Upper lobe of right lung (tissue), 1 donor: ENCODE measurements around the gene DAND5. TPM values are rescaled to one million over a fixed set of nuclear protein-coding genes. Genes with fewer than 3 reads are reported as not detected.

ENCODE experiments used
- ATAC-seq: fragments of 200-7000 bp; cut with Tn5 transposase; one replicate; pipeline ENCODE4 v1.9.1; 2020; ENCODE audit warnings: mild to moderate bottlenecking, moderate library complexity
- DNase-seq: peaks from one replicate; pipeline ENCODE4 v3.0.0-alpha.2; 2020
- H3K27ac ChIP-seq: fragments of 200-600 bp; one replicate; pipeline ENCODE4 v1.8.0; 2022
- H3K27me3 ChIP-seq: fragments of 200-600 bp; one replicate; pipeline ENCODE4 v1.8.0; 2022; ENCODE audit warnings: mild to moderate bottlenecking
- H3K36me3 ChIP-seq: fragments of 200-600 bp; one replicate; pipeline ENCODE4 v1.8.0; 2022
- H3K4me1 ChIP-seq: fragments of 200-600 bp; one replicate; pipeline ENCODE4 v1.8.0; 2022
- H3K4me3 ChIP-seq: fragments of 200-600 bp; one replicate; pipeline ENCODE4 v1.8.0; 2022; ENCODE audit warnings: mild to moderate bottlenecking
- H3K9me3 ChIP-seq: fragments of 200-600 bp; one replicate; pipeline ENCODE4 v1.8.0; 2022
- intact Hi-C: fragments of 100-400 bp; cut with DNase I; formaldehyde crosslinking; loops from one replicate; pipeline ENCODE4 v1.11.0; 2022
- total RNA-seq: library from RNA; stranded (reverse); fragmentation: NEBNext Ultra II Directional; extraction: Animal tissue kit (Norgen Biotek cat#: 25700); gene quantifications from one replicate; pipeline ENCODE4 v1.2.1, GENCODE V29; 2021
- TF ChIP-seq, protein P1 (sequence below): fragments of 200-600 bp; IDR thresholded peaks from one replicate; pipeline ENCODE4 v1.8.0; 2022; ENCODE audit warnings: antibody characterized with exemption
- donor health status: DM: no; HTN: yes; CAD: no; lungs with severe emphysema.

DAND5 gene
- total RNA-seq, 1 donor from 2014 or later, result not detected

DNA sequence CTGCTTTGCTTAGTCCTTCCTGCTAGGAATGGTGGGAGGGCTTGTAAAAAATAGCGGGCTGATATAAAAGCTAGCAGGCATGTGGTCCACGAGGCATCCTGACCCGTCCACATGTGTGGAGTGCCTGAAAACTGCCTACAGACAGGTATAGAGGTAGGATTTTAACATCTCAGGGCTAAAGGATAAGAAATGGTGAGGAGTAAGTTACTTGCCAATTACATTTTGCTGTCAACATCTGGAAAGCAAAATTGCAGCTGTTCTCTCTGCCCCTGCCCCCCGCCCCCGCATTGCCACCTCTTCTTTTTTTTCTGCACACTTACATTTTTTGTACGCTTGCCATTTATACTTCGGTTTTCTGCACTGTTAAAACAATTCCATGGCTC lies 46.9 kb downstream of the DAND5 start:
- intact Hi-C loops, result no loop called here
- TF ChIP-seq, protein P1, sequence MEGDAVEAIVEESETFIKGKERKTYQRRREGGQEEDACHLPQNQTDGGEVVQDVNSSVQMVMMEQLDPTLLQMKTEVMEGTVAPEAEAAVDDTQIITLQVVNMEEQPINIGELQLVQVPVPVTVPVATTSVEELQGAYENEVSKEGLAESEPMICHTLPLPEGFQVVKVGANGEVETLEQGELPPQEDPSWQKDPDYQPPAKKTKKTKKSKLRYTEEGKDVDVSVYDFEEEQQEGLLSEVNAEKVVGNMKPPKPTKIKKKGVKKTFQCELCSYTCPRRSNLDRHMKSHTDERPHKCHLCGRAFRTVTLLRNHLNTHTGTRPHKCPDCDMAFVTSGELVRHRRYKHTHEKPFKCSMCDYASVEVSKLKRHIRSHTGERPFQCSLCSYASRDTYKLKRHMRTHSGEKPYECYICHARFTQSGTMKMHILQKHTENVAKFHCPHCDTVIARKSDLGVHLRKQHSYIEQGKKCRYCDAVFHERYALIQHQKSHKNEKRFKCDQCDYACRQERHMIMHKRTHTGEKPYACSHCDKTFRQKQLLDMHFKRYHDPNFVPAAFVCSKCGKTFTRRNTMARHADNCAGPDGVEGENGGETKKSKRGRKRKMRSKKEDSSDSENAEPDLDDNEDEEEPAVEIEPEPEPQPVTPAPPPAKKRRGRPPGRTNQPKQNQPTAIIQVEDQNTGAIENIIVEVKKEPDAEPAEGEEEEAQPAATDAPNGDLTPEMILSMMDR, result no peak
- no peaks in the 10 kb centered on the region for H3K9me3 ChIP-seq

DNA sequence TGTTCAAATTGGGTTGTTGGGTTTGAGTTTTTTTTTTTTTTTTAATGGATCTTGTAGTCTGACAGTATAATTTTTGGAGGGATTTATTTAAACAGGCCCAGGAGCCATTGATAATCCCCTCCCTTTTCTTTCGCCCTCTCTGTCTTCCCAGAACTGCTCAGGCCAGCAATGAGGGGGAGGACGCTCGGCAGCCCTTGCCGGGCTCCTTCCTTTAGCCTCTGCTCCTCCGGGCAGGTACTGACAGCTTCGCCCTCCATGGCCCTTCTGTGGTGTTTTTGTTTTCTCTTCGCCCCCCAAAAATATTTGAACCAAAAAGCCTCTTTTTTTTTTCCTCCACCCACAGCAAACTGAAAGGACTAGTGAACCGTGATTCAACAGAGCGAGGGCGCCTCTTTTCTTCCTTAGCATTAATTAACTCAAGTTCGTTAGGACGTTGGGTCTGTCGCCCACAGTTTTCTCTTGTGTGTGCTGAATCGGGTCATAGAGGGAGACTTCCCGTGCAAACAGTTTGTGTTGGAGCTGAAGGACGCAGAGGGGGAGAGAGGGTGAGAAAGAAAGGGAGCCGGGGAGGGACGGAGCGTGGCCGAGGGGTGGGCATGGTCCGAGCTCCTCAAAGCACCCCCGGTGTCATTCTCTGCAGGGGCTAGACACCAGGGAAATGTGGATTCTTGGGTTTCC lies 47.4 kb downstream of the DAND5 start:
- H3K9me3 ChIP-seq, result no peaks in the 10 kb centered on the region

More for the DNA sequence above, 46.9 kb downstream of the DAND5 start:
- Histone ChIP-seq H3K27me3 (no peaks in the 10 kb centered on the region), H3K27ac (peak overlapping the region; percentile 91), H3K4me3 (peak overlapping the region; percentile 21), H3K4me1 (peaks cover 69% of the 10 kb centered on the region), H3K36me3 (no peaks in the 10 kb centered on the region)
- no peak for DNase-seq
- ATAC-seq, result no peak

GRCh38 chr19:13017306-13018034 lies 48.1 kb downstream of the DAND5 start:
- intact Hi-C loops, result no loop called here

More for the DNA sequence above, 47.4 kb downstream of the DAND5 start:
- DNase-seq, result no peak
- Histone ChIP-seq H3K4me3 (peak overlapping the region; percentile 21), H3K27me3 (no peaks in the 10 kb centered on the region), H3K36me3 (no peaks in the 10 kb centered on the region), H3K27ac (peak overlapping the region; percentile 91), H3K4me1 (peaks cover 74% of the 10 kb centered on the region)
- intact Hi-C loops, result no loop called here
- no peak for ATAC-seq
- TF ChIP-seq, protein P1, result no peak

GRCh38 chr19:13018035-13018914 lies 48.9 kb downstream of the DAND5 start:
- ATAC-seq (peak; percentile 4), DNase-seq (peak; percentile 85)
- Histone ChIP-seq H3K4me3 (peak overlapping the region; percentile 12), H3K27me3 (no peaks in the 10 kb centered on the region), H3K27ac (peak overlapping the region; percentile 91), H3K9me3 (no peaks in the 10 kb centered on the region), H3K36me3 (no peaks in the 10 kb centered on the region), H3K4me1 (peaks cover 68% of the 10 kb centered on the region)
- TF ChIP-seq, protein P1, result no peak
- intact Hi-C loops, result no loop called here

More at GRCh38 chr19:13017306-13018034, 48.1 kb downstream of the DAND5 start:
- H3K27ac ChIP-seq, result peak overlapping the region; percentile 91
- no peaks in the 10 kb centered on the region for H3K36me3 ChIP-seq
- H3K4me1 ChIP-seq, result peaks cover 74% of the 10 kb centered on the region
- no peaks in the 10 kb centered on the region for H3K27me3 ChIP-seq
- DNase-seq, result no peak
- peak overlapping the region; percentile 21 for H3K4me3 ChIP-seq
- no peaks in the 10 kb centered on the region for H3K9me3 ChIP-seq
- TF ChIP-seq, protein P1, result no peak
- ATAC-seq, result no peak

- peak overlapping the region; percentile 91 for H3K27ac ChIP-seq
- intact Hi-C loops, result no loop called here
- TF ChIP-seq, protein P1, result no peak
- no peaks in the 10 kb centered on the region for H3K9me3 ChIP-seq
- no peak for ATAC-seq
- H3K4me1 ChIP-seq, result peaks cover 71% of the 10 kb centered on the region
- H3K27me3 ChIP-seq, result no peaks in the 10 kb centered on the region
- no peak for DNase-seq
- no peak overlapping the region for H3K4me3 ChIP-seq
- no peaks in the 10 kb centered on the region for H3K36me3 ChIP-seq
These were observed 50.0 kb downstream of the DAND5 start for GRCh38 chr19:13019332-13019731.
